HPDE6-E6E7 (cell line): Measurements from ENCODE around the gene NDC80.
A peak's percentile ranks its signal among the peaks of the same experiment; 100 is the strongest.
"Not testable (repeated sequence)": the region's sequence is repeated elsewhere in the genome, so short reads cannot be mapped to it uniquely, and the experiment has no call there.

Source experiments
- DNase-seq: peaks from one replicate; pipeline ENCODE4 v3.0.0; 2011; ENCODE audit warnings: missing footprints; ENCODE audit errors: extremely low spot score

NDC80 gene

GRCh38 chr18:2625217-2625616 lies 53.9 kb downstream of the NDC80 start:
- no peak for DNase-seq

GRCh38 chr18:2627821-2628276 lies 56.5 kb downstream of the NDC80 start:
- peak; percentile 26 for DNase-seq

GRCh38 chr18:2629003-2629402 lies 57.6 kb downstream of the NDC80 start:
- DNase-seq = no peak

- no peak for DNase-seq
Observed at GRCh38 chr18:2635586-2635985, 64.2 kb downstream of the NDC80 start.

DNA sequence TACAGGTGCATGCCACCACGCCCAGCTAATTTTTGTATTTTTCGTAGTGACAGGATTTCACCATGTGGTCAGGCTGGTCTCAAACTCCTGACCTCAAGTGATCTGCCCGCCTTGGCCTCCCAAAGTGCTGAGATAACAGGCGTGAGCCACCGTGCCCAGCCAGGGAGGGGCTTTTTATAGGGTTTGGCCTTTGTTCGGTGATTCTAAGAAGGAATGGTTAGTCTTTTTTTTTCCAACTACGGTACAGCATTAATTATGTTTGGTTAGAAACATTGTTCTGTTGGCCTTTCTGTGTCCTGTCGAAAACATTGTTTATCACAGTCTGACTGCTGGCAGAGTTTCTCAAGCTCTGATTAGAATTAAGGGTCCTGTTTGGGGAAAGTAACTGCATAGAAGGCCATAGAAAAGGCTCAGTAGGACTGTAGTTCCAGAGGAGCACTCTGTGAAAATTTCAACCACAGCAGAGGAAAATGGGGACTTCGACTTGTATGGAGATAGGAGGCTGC lies 64.8 kb downstream of the NDC80 start:
- no peak for DNase-seq

GRCh38 chr18:2641638-2642037 lies 70.3 kb downstream of the NDC80 start:
- DNase-seq = peak; percentile 37

- DNase-seq = no peak
Observed at GRCh38 chr18:2642771-2643170, 71.4 kb downstream of the NDC80 start.

DNA sequence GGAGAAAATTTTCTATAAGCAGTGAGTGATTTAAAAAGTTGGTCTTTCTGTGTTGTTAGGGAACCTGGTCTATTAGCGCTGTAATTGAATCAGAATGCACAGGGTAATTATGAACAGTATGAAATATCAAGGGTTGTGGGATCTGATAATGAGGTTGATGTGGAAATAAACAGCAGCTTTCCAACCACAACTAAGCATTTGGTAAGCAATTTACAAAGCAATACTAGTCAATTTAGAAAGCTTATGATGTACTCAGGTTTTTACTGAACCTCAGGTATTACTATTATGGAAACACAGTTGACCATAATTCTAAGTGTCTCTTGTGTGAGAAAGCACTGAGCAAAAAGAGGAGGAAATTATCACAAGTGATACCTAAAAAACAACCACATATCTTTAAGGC lies 73.2 kb downstream of the NDC80 start:
- no peak for DNase-seq

- no peak for DNase-seq
Observed at GRCh38 chr18:2651981-2652380, 80.6 kb downstream of the NDC80 start.

- no peak for DNase-seq
Observed at GRCh38 chr18:2653467-2653866, 82.1 kb downstream of the NDC80 start.

DNA sequence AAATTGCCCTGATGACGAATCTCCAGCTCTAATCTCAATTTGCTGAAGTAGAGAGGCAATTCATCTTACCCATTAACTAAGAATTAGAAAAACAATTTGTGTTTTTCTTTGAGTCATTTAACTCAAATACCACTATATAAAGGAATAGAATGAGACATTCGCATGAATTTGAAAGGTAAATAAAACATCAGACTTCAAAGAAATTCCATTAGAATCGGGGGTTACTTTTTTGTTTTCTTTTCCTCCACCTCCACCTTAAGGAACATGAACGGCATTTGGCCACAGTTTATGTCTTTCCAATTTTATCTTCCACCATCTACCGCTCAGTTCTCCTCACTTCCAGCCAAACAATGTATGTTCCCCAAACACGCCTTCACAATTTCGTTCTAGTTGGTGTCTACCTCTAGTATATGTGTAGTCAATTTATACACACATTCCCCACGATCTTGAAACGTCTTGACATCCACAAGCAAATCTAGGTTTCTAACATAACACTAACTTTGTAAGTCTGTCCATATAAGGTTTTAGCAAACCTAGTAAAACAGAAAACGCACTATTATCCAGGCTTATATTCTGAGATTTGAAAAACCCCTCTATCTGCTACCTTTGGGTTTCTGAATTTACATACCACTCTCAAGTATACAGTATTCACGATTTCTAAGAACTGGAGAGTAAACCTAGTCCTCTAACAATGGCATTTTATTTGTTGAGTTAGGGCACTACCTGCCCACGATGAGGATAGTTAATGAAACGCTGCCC lies 83.0 kb downstream of the NDC80 start:
- no peak for DNase-seq

- DNase-seq = no peak
Observed at GRCh38 chr18:2654928-2655177, 83.5 kb downstream of the NDC80 start.

DNA sequence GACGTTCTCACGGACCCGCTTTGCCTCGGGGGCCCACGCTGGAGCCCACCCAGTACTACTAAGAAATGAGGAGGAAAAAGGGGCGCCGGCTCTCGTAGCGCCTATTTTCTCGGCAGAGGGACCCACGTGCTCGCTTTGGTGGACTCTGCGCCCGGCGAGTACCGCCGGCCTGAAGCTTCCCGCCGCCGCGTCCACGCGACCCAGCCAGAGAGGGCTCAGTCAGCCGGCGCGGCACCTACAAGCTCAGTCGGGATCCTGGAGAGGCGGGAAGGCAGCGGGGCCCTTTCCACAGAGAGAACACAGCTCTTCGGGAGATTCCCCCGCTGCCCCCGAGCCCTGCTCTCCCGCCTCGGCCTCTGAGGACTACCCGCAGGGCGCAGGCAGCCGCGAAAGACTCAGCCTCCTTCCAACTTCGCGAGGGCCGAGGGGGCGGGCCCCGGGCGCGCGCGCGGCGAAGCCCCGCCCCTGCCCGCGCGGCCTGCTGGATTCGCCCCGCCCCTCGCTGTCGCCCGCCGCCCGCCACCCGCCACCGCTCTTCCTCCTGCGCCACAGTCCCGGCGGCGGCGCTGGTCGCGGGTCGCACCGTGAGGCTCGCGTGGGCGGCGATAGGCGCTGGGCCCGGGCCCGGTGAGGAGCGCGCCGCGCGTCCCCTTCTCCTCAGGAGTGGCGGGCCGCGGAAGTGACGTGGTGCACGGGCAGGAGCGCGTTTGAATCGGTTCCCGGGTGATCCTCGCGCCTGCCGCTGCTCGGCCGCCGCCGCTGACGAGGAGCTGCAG lies 84.0 kb downstream of the NDC80 start, which contains the start of gene SMCHD1:
Gene SMCHD1, plus strand, starts transcription at position 549 of the 776 bp plus-strand sequence. CDS start 350 bp downstream, outside the sequence.
- peak; percentile 56 for DNase-seq

- DNase-seq = no peak
Observed at GRCh38 chr18:2655954-2656236, 84.5 kb downstream of the NDC80 start.

GRCh38 chr18:2656237-2656980 lies 85.1 kb downstream of the NDC80 start:
- peak; percentile 17 for DNase-seq

- no peak for DNase-seq
Observed at GRCh38 chr18:2656981-2657512, 85.7 kb downstream of the NDC80 start.

DNA sequence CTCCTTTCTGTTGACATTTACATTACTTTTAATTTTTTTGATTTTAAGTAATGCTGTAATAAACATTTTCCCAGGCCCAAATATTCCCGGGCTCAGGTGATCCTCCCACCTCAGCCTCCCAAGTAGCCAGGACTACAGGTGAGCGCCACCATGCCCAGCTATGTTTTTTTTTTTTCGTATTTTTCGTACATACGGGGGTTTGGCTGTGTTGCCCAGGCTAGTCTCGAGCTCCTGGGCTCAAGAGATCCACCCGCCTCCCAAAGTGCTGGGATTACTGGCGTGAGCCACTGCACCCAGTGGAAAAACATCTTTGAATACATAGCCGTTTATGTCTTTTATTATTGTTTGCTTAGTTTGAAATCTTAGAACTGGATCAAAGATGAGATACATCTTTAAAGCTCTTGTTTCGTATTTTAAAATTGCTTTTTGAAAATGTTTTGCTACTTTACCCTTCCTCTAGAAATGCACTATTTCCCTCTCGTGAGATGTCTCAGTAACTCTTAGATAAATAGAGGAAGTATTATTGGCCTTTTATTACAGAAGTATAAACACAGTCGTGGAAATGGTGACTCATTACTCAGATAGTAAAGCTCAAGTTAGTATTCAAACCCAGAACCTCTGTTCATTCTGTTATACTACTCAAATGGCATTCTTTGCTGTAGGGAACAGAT lies 86.6 kb downstream of the NDC80 start:
- DNase-seq = no peak

DNA sequence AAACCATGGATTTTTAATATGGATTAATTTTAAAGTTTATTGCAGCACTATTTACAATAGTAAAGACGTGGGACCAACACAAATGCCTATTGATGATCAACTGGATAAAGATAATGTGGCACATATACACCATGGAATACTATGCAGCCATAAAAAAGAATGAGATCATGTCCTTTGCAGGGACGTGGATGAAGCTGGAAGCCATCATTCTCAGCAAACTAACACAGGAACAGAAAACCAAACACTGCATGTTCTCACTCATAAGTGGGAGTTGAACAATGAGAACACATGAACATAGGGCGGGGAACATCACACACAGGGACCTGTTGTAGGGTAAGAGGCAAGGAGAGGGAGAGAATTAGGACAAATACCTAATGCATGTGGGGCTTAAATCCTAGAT lies 89.5 kb downstream of the NDC80 start:
- DNase-seq = not testable (repeated sequence)

DNA sequence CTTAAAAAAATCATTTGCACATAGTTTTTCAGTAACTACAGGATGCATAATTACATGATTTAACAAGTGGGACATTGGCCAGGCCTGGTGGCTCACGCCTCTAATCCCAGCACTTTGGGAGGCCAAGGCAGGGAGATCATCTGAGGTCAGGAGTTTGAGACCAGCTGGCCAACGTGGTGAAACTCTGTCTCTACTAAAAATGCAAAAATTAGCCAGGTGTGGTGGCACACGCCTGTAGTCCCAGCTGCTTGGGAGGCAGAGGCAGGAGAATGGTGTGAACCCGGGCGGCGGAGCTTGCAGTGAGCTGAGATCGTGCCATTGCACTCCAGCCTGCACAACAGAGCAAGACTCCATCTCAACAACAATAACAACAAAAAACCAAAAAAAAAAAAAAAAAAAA lies 90.9 kb downstream of the NDC80 start:
- DNase-seq = not testable (repeated sequence)

DNA sequence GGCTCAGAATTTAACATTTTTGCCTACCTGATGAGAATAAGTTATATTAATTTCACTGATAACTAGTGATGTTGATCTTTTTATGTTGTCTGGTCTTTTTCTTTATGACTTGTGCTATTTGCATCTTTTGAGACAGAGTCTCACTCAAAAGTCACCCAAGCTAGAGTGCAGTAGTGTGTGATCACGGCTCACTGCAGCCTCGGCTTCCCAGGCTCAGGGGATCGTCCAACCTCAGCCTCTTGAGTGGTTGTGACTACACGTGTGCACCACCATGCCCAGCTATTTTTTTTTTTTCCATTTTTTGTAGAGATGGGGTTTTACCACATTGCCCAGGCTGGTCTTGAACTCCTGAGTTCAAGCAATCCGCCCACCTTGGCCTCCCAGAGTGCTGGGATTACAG lies 91.6 kb downstream of the NDC80 start:
- no peak for DNase-seq
